Heart left ventricle (tissue), 16 donors: Measurements from ENCODE around the gene VPS37B. TPM values are rescaled to one million over a fixed set of nuclear protein-coding genes. Genes with fewer than 3 reads are reported as not detected.
"Not testable (repeated sequence)": the region's sequence is repeated elsewhere in the genome, so short reads cannot be mapped to it uniquely, and the experiment has no call there.

Experiments
- ATAC-seq, 4 donors: fragments of 200-7000 bp; cut with Tn5 transposase; one replicate each; pipeline ENCODE4 v1.9.1; 2020 to 2022; ENCODE audit warnings: moderate library complexity in 4 of 4, mild to moderate bottlenecking in 3 of 4, moderate number of reproducible peaks in 1 of 4
- DNase-seq, 5 donors: peaks; one replicate each; pipeline ENCODE4 v3.0.0-alpha.2; 2020
- H3K27ac ChIP-seq, 12 donors: fragments of 200-600 bp; sonication (generic) in 4 of 12; one replicate each; pipeline versions ENCODE4 v1.5.0 to v1.8.0; 2016 to 2022; ENCODE audit warnings: mild to moderate bottlenecking in 2 of 12
- H3K27me3 ChIP-seq, 9 donors: fragments of 200-600 bp; sonication (generic) in 2 of 9; one replicate each; pipeline versions ENCODE4 v1.5.1 to v1.8.0; 2016 to 2022; ENCODE audit warnings: mild to moderate bottlenecking in 3 of 9
- H3K36me3 ChIP-seq, 9 donors: fragments of 200-600 bp; sonication (generic) in 2 of 9; one replicate each; pipeline versions ENCODE4 v1.5.0 to v1.8.0; 2018 to 2022; ENCODE audit warnings: mild to moderate bottlenecking in 2 of 9
- H3K4me1 ChIP-seq, 12 donors: fragments of 200-600 bp; sonication (generic) in 4 of 12; one replicate each; pipeline versions ENCODE4 v1.5.0 to v1.8.0; 2016 to 2022; ENCODE audit warnings: mild to moderate bottlenecking in 3 of 12
- H3K4me3 ChIP-seq, 12 donors: fragments of 200-600 bp; sonication (generic) in 4 of 12; one replicate each; pipeline versions ENCODE4 v1.5.0 to v1.8.0; 2017 to 2022; ENCODE audit warnings: mild to moderate bottlenecking in 9 of 12, moderate library complexity in 4 of 12
- H3K9me3 ChIP-seq, 12 donors: fragments of 200-600 bp; sonication (generic) in 4 of 12; one replicate each; pipeline versions ENCODE4 v1.5.0 to v1.8.0; 2016 to 2022; ENCODE audit warnings: mild to moderate bottlenecking in 1 of 12
- CTCF ChIP-seq, 12 donors: fragments of 200-600 bp; sonication (generic) in 4 of 12; IDR thresholded peaks; one replicate each; pipeline versions ENCODE4 v1.5.0 to v1.8.0; 2018 to 2022; ENCODE audit warnings: antibody characterized with exemption in 12 of 12, mild to moderate bottlenecking in 5 of 12
- POLR2A ChIP-seq, 2 donors: fragments of 450-650 bp; IDR thresholded peaks; one replicate each; pipeline ENCODE4 v1.6.1; 2017; ENCODE audit warnings: antibody characterized with exemption in 2 of 2, mild to moderate bottlenecking in 2 of 2, moderate library complexity in 2 of 2
- WGBS, 4 donors: extraction: QIAGEN DNeasy Blood & Tissue Kit in 2 of 4; methylation state at CpG; one replicate each; pipeline versions ENCODE4 v1.1.5 to v1.1.7; 2013 to 2018; 5-methylcytosine and 5-hydroxymethylcytosine counted together
- intact Hi-C, 10 donors: fragments of 100-400 bp; cut with DNase I; formaldehyde crosslinking; loops; one replicate each; pipeline versions ENCODE4 v1.11.1 to v1.14.2; 2022
- polyA plus RNA-seq, 2 donors: library from polyadenylated mRNA; stranded (reverse); fragments of 200-250 nt; gene quantifications; one replicate each; pipeline ENCODE4 v1.2.3, GENCODE V29; 2013
- total RNA-seq, 9 donors: library from RNA; depleted of rRNA in 2 of 9; stranded (reverse); fragments of >200 nt in 2 of 9; fragmentation: NEBNext Ultra II Directional in 3 of 9; extraction: Animal tissue kit (Norgen Biotek cat#: 25700) in 3 of 9; gene quantifications; one replicate each; pipeline versions ENCODE4 v1.1.0 to v1.2.4, GENCODE V29; 2016 to 2023
- donor health status: ischemic (EF 13 %, LVEDD 7.1; RV severe dilation, severe dysfunction).
- donor health status: healthy with polysubstance abuse.
- donor health status: DM: no; HTN: yes; CAD: no.
- donor health status: DM: no; HTN: no; CAD: no.
- donor health status: ischemic (EF 25% LVEDD 6.9; RV normal size, moderate dysfunction).
- donor health status: ischemic (EF 25% LVEDD 5.7; RV mildly dilated, moderate dysfunction).
- donor health status: healthy.
- donor health status: DM: yes; HTN: yes; CAD: no.
- donor health status: ischemic (EF 35%, LVEDD 5.7; RV mildly dilated, moderate dysfunction).
- donor health status: nonischemic (EF 11% LVEDD 7.7; RV severe dilation, severe dysfunction).
- donor health status: DM: yes; HTN: yes; CAD: no.
- donor health status: PGD.
- donor health status: ischemic (EF 29% LVEDD 5.4; RV normal size, mild dysfunction).
- donor health status: nonischemic (EF 23%, LVEDD 6.1; RV moderate dilation, normal function).

Gene VPS37B
- total and polyA plus RNA-seq, 11 donors: 14.5 to 51.2 (median 21.7) TPM

- TF ChIP-seq POLR2A (IDR thresholded peaks at IDR 0.05) (no peak), CTCF (IDR thresholded peaks at IDR 0.05) (no peak)
- Histone ChIP-seq H3K4me1 (peaks cover 0 to 18% (median 3%) of the 10 kb centered on the region in 12 donors), H3K27ac (peak overlapping the region in 4 of 12 donors; percentile 64 to 89 (median 74)), H3K27me3 (no peaks in the 10 kb centered on the region), H3K36me3 (no peaks in the 10 kb centered on the region), H3K9me3 (no peaks in the 10 kb centered on the region), H3K4me3 (no peak overlapping the region)
- intact Hi-C loops: no loop called here
- no peak for DNase-seq
- peak in 1 of 4 donors; percentile 30 for ATAC-seq
- WGBS, 4 donors: 71 to 91% (median 83%) methylated on average over 6 of the region's 6 CpGs
Measured at GRCh38 chr12:122908915-122909314, 13.0 kb upstream of the VPS37B start.

DNA sequence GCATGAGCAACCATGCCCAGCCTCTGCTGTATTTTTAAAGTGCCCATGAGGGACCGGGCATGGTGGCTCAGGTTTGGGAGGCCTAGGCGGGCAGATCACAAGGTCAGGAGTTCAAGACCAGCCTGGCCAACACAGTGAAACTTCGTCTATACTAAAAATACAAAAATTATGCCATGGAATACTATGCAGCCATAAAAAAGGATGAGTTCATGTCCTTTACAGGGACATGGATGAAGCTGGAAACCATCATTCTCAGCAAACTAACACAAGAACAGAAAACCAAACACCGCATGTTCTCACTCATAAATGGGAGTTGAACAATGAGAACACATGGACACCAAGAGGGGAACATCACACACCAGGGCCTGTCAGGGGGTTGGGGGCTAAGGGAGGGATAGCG, 9.3 kb upstream of the VPS37B start:
- not testable (repeated sequence) for ATAC-seq, H3K27ac ChIP-seq
- WGBS, 4 donors: 97 to 99% (median 98%) methylated on average over 5 of the region's 5 CpGs

GRCh38 chr12:122903693-122904034, 7.7 kb upstream of the VPS37B start:
- WGBS, 4 donors: 68 to 78% (median 70%) methylated on average over 7 of the region's 7 CpGs
- ATAC-seq (no peak), DNase-seq (no peak)
- Histone ChIP-seq H3K27ac (no peak overlapping the region), H3K9me3 (no peaks in the 10 kb centered on the region), H3K4me3 (no peak overlapping the region), H3K36me3 (no peaks in the 10 kb centered on the region), H3K4me1 (peaks cover 0 to 29% (median 4%) of the 10 kb centered on the region in 12 donors), H3K27me3 (no peaks in the 10 kb centered on the region)
- no peak for TF ChIP-seq CTCF (IDR thresholded peaks at IDR 0.05)
- no peak for TF ChIP-seq POLR2A (IDR thresholded peaks at IDR 0.05)
- intact Hi-C loops: loop anchor here in 1 of 10 donors (5.0 kb wide), 1 partner anchor 39 kb away; no protein-coding TSS in a partner anchor

More for the DNA sequence above, 9.3 kb upstream of the VPS37B start:
- H3K4me1 ChIP-seq: peaks cover 0 to 22% (median 5%) of the 10 kb centered on the region in 12 donors
- H3K4me3 ChIP-seq, intact Hi-C loops, H3K36me3 ChIP-seq, H3K9me3 ChIP-seq, H3K27me3 ChIP-seq, DNase-seq: not testable (repeated sequence)

GRCh38 chr12:122902854-122903692, 7.1 kb upstream of the VPS37B start:
- intact Hi-C loops: loop anchor here in 1 of 10 donors (5.0 kb wide), 1 partner anchor 39 kb away; no protein-coding TSS in a partner anchor
- TF ChIP-seq POLR2A (IDR thresholded peaks at IDR 0.05) (no peak), CTCF (IDR thresholded peaks at IDR 0.05) (no peak)
- ATAC-seq: no peak
- Histone ChIP-seq H3K27me3 (no peaks in the 10 kb centered on the region), H3K27ac (no peak overlapping the region), H3K36me3 (no peaks in the 10 kb centered on the region), H3K4me1 (peaks cover 0 to 34% (median 6%) of the 10 kb centered on the region in 12 donors), H3K4me3 (no peak overlapping the region), H3K9me3 (no peaks in the 10 kb centered on the region)
- DNase-seq: no peak
- 38 to 42% (median 41%) methylated on average over 10 of the region's 10 CpGs for WGBS, 4 donors
